GM20431 (cell line): Measurements from ENCODE around the gene HNMT.

Experiments used
- in situ Hi-C: fragments of 300-500 bp; cut with MseI, MboI; formaldehyde crosslinking; loops from one replicate; pipeline ENCODE4 v1.15.0; 2020; ENCODE audit warnings: low sequenced_read_pairs; ENCODE audit not compliant: unreplicated experiment

Gene HNMT

DNA sequence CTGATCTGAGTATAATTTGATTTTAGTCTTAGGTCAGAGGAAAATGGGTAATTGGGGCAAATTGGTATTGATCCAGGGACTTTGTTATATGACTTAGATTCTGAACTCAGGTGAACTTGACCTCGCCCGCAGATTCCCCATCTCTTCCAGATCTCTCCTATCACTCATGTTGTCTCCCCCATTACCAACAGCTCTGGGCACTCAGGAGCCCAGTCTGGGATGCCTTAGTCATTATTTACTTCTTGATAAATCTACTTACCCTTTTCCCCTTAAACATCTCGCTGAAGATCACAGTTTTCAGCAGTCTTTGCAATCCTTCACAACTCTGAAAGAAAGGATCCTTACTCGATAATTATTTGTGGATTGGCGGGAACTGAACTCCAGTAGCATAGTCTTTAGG lies 19.6 kb upstream of the HNMT start:
- in situ Hi-C loops, result no loop called here

DNA sequence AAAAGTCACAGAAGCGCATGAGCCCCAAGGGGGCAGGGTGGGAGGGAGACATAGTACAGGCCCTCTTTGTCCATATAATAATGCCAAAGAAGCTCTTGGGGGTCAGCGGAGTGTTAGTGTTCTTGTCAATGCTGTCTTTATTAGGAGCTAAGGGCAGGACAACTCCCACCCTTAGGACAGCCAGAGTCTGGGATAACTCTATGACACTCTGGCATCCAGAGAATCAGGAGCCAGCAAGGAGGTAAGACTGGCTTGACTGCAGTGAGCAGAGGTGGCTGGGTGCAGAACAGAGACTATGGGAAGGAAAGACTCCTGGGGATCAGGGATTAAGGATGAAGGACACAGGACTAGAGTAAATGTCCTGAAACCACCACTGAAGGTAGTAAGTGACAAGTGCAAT lies 19.0 kb upstream of the HNMT start:
- in situ Hi-C loops, result no loop called here

DNA sequence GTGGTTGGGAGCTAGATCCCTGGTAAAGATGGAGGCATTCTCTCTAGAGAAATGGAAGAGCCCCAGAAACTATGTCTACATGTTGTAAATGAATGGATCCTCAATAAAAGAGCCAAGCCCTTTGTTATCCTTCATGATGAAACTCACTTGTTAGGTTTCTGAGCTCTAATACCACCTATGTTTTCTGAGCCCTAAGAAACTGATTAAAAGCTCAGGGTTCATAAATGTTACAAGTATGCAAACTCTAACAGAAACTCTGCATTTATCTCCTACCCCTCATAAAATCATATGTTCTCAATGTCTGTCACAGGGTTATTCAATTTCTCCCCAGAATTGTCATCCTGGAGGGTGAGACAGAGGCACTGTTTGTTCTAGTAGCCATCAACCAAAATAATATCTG lies 18.0 kb upstream of the HNMT start:
- in situ Hi-C loops, result no loop called here

DNA sequence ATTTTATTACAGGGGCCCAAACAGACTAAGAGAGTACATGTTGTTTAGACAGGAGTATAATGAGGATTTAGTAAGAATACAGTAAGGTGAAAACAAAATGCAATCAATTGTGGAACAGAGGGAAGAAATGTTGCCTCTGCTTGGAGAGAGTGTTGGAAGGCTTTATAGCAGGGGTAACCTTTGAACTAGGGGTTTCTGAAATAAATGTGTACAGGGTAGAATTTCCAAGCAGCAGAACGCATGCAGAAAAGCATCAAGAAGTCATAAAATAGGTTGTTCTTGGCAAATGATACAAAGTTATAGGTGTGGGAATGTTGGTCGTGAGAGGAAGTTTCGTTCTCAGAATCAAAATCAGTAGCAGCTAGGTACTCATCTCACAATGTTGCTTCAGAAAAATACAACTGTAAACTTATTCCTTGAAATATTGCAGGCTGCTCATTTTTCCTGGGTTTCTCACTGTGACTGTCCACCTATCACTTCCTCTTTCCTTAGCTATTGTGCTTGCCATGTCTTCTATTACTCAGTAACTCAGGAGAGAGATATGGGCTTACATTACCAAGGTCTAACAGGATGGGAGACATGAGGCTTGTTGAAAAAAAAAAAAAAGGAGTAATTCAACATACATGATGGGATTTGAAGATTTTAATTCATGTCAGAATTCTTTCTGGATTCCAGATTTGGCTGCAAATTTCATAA lies 17.1 kb upstream of the HNMT start:
- in situ Hi-C loops, result no loop called here

DNA sequence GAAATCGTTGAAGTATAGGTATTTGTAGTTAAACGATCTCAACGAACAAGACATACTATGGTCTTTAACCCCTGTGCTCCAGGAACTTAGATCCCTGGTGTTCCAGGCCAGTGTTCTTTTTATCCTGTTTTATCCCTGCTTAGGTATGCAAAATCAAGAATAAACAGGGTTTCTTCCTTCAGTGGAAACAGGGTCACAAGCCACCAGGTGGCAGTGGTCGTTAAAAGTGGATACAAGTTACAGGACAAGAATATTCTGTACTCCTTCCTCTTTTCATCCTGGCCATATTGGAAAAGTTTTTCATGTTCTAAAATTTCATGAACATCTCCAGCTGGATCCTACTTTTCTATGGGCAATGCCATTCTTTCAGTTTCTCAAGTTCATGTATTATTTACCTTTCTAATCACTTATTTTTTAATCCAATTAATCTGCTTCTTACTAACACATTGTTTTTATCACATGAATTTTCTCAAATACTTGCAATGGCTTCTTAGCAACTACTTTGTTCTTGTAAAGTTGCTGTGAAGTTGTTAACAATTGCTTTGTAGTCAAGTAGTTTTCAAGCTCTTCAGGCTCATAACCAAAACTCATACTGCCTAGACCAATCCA lies 16.4 kb upstream of the HNMT start:
- in situ Hi-C loops, result no loop called here

DNA sequence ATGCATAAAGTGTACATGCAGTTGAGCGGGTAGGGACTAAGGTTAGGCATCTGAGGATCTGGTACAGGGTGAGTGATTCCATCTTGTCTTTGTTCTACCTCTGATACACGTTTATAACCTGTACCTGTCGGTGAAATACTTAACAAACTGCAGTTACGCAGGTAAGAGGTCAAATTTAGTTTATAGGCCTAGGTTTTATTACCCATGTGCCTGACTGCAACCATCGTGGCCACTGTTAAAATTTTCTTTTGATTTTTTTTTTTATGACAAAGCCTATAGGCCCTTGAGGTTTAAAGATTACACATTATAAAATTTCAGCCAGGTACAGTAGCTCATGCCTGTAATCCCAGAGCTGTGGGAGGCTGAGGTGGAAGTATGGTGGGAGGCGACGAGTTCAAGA lies 15.4 kb upstream of the HNMT start:
- in situ Hi-C loops, result no loop called here

DNA sequence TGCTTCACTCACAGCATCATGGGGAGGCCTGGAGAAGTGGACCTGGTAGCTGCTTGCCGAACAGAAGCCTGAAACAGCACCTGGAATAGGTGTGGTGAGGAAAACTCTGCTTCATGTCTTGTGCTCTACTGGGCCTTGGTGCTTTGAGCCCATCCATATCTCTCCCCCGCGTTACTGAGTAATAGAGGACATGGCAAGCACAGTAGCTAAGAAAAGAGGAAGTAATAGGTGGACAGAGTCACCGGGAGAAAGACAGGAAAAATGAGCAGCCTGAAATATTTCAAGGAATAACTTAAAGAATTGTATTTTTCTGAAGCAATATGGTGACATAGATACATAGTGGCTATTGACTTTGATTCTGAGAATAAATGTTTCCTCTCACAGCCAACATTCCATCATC lies 14.0 kb upstream of the HNMT start:
- in situ Hi-C loops, result no loop called here

DNA sequence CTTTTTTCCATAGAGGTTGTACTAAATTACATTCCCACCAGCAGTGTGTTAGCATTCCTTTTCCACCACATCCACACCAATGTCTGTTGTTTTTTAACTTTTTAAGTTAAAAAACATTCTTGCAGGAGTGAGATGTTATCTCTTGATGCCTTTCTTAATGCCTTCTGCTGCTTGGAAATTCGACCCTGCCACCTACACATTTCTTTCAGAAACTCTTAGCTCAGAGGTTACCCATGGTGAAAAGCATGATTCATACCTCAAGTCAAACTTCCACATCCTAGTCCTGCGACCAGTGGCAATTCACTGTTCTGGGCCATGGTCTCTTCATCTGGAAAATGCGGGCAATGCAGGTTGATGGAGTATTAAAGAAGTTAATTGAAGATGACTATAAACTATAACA lies 12.7 kb upstream of the HNMT start:
- in situ Hi-C loops, result no loop called here

DNA sequence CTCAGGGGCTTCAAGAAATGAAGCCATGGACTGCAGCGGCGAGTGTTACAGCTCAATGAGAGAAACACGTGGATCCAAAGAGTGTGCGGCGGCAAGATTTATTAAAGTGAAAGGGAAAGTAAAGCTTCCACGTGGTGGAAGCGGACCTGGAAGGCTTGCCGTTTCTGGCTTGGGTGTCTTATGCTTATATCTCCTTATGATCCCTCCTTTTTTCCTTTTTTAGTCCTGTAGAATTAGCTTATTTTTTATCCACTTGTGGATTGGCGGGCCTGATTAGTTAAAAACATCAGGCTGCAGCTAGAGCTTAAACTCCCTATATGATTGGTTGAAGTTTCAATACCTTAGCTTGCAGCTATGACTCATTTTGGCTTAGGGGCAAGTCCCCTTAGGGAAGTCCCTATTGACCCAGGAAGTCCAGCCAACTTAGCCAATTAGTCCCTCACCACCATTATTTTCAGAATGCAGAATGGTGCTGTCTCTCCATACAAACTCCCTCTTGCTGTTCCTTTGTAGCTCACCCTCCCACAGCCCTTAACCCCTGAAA lies 11.6 kb upstream of the HNMT start:
- in situ Hi-C loops, result no loop called here

DNA sequence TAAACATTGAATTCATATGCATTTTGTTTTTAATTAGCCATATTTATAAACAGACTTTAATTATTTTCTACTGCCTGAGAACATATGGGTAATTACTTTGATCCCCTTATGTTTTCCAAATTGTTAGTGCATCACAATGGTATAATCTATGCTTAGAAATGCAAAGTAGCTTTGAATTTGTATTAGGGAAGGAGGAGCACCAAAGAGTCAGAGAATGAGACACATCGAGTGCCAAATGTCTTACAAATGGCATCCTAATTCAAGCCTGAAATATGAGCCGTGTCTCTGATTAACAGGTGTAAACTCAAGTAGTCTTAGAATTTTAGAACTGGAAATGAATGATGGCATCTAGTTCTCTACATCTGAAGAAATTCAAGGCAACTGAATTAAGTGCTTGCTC lies 8.7 kb upstream of the HNMT start:
- in situ Hi-C loops, result no loop called here

DNA sequence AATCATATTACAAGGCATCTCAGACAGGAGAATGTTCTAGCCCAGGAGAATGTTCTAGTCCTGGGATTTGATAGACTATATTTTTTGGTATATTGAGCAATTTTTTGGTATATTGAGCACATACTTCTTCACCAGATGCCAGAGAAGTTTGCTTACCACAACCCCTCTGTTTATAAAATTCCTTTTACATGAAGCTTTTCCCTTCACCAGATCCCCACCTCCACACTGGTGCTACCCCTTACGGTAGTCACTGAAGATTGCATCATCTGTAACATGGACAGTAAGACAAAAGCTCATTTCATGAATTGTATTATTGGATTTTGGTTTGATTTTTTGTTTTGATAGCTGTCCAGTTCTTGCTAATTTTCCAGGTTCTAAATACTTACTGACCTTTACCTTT lies 7.2 kb upstream of the HNMT start:
- in situ Hi-C loops, result no loop called here

DNA sequence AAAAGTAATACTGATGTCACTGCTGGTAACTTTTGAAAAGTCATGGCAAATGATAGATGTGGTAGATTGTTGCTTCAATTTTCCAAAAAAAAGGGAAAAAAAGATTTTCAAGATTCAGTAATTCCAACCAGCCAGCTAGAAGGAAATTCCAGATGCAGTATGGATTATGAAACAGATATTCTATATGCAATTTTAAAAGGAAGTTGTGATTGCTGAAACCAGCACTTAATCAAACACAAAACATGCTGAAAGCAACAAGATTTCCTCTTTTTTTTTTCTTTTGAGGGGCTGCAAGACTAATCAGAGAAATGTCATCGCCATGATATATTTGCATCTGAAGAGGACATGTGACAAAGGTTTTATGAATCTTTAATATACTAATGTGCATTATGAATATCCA lies 5.1 kb upstream of the HNMT start:
- in situ Hi-C loops, result no loop called here

DNA sequence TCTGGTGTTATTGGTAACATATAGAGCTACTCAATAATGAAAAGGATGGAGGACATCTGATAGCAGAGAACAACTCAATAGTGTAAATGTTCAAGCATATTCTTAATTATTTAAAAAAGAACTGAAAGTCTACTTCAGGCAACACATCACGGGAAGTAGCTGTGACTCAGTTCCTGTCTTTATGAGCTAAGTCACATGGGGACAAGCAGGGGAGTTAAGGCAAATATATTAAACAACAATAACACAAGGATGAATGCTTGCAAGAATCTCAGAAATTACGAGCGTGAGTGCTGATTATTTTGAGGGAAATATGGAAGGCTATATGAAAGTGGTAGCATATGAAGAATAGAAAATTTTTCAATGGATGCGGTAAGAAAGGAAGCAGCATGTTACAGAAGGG lies 4.0 kb upstream of the HNMT start:
- in situ Hi-C loops, result no loop called here

DNA sequence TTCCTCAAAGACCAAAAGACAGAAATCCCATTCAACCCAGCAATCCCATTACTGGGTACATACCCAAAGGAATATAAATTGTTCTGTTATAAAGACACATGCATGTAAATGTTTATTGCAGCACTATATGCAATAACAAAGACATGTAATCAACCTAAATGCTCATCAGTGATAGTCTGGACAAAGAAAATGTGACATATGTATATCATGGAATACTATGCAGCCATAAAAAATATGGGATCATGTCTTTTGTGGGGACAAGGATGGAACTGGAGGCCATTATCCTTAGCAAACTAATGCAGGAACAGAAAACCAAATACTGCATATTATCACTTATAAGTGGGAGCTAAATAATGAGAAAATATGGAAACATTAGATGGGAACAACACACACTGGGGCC lies 2.7 kb upstream of the HNMT start:
- in situ Hi-C loops, result no loop called here

DNA sequence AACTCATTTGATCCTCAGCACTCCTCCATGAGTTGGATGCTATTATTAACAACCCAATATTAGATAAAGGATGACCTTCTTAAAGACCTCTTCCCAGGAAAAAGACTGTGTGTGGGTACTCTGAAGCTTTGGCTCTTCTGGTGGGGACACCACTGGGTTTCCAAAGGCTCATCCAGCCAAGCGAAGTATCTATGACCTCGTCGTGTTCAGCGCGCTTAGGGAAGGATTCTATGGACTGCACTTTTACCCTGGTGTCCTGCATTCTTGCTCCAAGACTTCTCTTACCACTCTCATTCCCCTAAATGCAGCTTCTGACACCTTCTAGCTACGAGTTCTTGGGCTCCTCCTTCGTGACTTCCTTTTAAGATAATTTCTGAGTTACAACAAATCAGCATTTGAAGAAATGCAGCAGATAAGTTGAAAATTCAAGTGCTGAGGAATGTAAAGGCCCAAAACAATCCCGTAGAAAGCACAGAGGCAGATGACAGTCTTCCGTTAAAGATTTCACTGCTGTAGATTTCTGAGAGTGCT lies 673 bp upstream of the HNMT start:
- in situ Hi-C loops, result no loop called here

DNA sequence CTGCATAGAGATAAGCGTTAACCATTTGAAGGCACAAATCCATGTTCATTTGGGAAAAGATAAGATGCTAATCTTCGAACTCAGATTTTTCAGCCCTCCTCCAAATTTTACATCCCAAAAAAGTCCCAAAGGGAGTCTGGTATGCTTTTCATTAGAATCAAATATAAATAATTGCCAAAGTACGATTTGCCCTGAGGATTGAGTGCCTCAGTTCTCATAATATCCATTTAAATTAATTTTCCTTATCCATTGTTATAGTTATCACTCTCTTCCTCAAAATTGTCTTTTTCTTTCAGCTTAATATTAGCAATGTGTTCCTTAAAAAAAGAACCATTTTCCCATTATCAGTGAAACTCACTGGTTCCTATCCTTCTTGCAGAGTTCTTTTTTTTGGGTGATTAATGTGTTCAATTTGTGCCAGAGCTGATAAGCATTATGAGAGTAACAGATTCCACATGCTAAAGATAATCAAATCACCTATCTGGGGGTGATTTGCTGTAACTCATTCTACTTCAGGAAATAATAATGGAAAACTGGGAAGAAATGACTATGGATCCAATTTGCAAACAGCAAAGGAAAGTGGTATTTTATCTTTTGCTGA lies 686 bp downstream of the HNMT start:
- in situ Hi-C loops, result no loop called here

DNA sequence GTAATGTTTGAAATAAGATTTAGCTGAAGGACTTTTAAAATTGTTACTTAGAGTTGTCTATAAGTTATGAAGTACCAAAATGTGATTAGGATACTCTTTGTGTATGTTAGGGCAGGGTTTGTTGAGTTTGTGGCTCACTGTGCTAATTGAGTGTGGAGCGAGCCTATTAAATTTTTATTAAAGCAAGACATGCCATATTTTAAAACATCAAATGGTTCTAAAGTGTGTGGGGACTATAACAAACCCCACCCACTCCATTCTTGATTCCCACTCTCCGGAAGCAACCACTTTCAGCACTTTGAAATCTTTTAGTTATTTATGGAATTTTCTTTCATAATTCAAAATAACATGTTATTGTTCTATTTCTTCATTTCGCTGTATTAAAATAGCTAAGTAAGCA lies 1.8 kb downstream of the HNMT start:
- in situ Hi-C loops, result no loop called here

DNA sequence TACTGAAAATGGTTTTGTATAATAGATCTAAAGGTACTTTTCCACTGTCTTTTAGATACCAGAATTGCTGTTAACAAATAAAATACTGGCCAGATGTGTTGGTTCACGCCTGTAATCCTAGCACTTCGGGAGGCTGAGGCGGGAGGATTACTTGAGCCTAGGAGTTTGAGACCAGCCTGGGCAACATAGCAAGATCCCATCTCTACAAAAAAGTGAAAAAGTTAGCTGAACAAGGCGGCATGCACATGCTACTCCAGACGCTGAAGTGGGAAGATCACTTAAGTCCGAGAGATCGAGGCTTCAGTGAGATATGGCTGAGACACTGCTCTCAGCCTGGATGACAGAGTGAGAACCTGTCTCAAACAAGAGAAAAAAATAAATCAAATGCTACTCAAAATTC lies 2.8 kb downstream of the HNMT start:
- in situ Hi-C loops, result no loop called here

DNA sequence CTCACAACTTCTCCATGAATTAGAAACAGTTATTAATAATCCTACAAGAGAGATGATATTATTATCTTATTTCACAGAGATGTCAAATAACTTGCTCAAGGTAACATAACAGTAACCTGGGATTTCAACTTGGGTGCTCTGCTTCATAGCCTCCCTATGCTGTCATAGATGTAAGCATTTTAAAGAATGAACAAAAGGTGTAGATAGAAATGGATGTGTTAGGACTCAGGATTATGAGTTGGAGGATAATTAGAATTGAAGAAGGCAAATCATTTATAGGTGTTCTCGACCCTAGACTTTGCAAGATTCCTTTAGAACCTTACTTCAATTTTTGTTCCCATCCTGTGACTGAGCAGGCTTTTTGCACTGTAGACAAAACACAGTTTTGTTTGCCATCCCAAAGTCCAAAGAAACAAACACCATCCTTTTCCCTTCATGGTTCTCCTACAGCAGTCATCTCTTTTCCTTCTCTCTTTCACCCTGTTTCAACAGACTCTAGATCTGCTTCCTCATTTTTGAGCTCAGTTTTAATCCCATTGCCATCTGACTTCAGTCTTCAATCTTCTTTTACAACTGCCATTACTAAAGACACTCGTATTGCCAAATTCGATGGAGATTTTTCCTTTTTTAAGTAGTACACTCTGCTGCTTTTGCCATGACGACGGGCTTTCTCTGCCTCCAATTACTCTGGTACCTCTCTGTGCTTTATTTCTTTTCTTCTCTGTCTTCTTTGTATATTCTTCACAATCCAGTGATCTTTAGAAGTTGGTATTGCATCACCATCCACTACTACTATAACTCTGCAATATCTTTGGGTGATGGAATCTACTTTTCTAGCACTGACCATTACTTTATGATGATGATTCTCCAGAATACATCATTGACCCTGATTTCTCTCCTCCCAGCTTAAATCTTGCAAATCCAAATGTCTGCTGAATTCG lies 4.5 kb downstream of the HNMT start:
- in situ Hi-C loops, result no loop called here

DNA sequence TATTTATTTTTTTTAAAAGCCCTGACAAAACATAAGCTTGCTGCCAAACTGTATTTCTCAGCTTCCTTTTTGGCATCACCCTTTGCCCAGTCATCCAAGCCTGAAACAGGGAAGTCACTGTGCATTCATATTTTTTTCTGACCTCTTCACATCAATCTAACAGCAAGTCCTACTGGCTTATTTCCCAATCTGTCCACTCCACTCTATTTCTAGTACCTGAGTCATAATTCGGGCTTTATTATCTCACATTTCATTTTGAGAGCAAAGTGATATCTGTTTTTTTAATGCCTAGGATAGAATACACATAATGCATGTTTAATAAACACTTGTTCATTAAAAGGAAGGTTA lies 5.1 kb downstream of the HNMT start:
- in situ Hi-C loops, result no loop called here
